SK-N-DZ (cell line): ENCODE results near the gene MACROD2. TPM values are rescaled to one million over a fixed set of nuclear protein-coding genes. Genes with fewer than 3 reads are reported as not detected.
"Not testable (repeated sequence)": the region's sequence is repeated elsewhere in the genome, so short reads cannot be mapped to it uniquely, and the experiment has no call there.

Experiments used
- DNase-seq: peaks from one replicate; pipeline ENCODE4 v3.0.0-alpha.2; 2015; ENCODE audit warnings: low spot score
- polyA plus RNA-seq, 2 experiments: library from polyadenylated mRNA; depleted of rRNA; stranded (reverse); fragments of >200 nt; gene quantifications; 2 replicates each; pipeline ENCODE4 v1.2.3, GENCODE V29; 2014

The MACROD2 gene
- 4.0 and 4.2 TPM in 2 replicates for polyA plus RNA-seq (2014; cell fraction: cytosol; rRNA removed)
- 3.4 and 6.2 TPM in 2 replicates for polyA plus RNA-seq (2014; cell fraction: nucleus; rRNA removed)

GRCh38 chr20:13995086-13995665, at the start of gene MACROD2:
Gene MACROD2 (plus strand): TSS chr20:13995516.
- DNase-seq = peak; percentile 96

- no peak for DNase-seq
Observed at GRCh38 chr20:13947719-13948118, 47.6 kb upstream of the MACROD2 start.

DNA sequence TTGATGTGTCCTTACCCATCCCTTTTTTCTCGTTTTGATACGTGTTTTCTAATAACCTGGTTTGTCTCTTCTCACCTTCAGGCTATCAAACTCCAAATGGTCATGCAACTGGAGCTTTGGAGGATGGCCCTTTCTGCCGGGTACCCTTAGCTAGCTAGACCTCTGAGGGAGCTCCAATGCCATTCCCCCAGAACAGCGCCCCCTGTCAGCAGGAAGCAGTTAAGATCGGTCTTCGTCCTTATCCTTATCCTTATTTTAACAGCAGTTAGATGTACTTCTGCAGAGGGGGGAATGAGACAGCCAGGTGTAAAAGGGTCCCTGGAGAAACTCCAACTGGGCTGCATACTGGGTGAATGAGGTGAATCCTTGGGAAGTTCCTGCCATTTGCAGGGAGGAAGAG, 42.1 kb upstream of the MACROD2 start:
- DNase-seq = no peak

GRCh38 chr20:13960119-13960518, 35.2 kb upstream of the MACROD2 start:
- no peak for DNase-seq

DNA sequence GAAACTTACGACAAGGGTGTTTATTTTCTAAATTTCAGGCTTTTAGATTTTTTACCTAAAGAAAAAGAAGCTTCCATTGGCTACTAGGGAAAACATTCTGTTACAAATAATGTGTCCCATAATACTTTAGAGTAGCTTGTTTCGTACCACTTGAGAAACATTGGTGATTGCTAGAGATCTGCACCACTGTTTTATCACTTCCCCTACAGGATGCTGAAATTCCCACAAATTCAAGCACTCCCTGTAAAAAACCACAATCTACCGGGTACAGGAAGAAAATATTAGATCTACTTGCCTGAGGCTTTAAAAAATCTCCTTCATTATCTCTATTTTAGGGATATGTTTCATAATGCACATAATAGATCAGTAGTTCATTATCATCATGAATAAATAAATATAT, 34.8 kb upstream of the MACROD2 start:
- no peak for DNase-seq

GRCh38 chr20:13984211-13984610, 11.1 kb upstream of the MACROD2 start:
- DNase-seq = no peak

DNA sequence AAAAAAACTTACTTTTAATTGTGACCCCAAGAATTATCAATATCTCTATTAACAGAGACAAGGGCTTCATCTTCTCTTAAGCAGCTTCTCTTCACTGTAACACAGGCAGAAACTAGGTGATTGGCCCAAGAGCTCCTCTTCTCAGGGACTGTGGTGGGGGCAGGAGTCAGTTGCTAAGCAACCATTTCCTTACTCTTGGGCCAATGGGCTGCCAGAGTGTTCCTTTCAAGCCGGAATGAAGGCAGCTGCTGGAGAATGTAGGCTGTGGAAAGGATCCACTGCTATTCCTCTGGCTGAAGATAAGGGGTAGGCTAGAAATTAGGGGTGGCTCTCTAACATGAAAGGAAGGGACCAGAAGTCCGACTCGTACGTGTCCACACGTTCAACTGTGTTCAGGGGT, 4.9 kb upstream of the MACROD2 start, which contains the start of gene SEL1L2:
Gene SEL1L2 (minus strand): TSS at position 150 of the 400 bp plus-strand sequence. CDS start 80 bp downstream, at position 70.
- peak; percentile 70 for DNase-seq

DNA sequence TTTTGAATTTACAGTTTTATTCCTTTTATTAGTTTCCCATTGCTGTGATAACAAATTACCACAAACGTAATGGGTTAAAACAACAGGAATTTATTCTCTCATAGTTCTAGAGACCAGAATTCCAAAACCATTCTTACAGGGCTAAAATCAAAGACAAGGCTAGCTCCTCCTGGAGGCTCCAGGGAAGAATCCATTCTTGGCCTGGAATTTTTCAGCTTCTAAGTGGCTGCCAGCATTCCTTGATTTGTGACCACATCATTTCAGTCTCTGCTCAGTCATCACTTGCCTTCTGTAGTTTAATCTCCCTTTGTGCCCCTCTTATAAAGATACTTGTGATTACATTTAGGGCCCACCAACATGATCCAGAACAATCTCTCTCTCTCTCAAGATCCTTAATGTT, 4.0 kb upstream of the MACROD2 start:
- no peak for DNase-seq

GRCh38 chr20:13991955-13992354, 3.4 kb upstream of the MACROD2 start:
- DNase-seq = not testable (repeated sequence)

DNA sequence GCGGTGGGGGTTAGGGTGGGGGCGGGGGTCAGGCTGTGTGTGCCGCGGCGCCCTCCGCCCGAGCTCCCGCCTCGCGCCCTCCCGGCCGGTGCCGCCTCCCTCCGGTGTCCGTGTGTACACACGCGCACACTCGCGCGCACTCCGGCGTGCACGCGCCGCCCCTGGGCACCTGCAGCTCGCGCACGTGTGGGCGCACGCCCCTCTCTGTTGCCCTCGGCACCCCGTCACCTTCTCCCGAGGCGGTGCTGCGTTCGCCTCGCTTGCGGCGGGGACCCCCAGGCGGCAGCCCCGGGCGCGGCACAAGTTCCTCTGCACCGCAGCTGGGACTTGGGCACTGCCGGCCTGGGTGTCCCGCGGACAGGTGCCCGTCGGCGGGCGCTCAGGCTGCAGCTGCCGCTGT, 525 bp downstream of the MACROD2 start:
- peak; percentile 49 for DNase-seq

DNA sequence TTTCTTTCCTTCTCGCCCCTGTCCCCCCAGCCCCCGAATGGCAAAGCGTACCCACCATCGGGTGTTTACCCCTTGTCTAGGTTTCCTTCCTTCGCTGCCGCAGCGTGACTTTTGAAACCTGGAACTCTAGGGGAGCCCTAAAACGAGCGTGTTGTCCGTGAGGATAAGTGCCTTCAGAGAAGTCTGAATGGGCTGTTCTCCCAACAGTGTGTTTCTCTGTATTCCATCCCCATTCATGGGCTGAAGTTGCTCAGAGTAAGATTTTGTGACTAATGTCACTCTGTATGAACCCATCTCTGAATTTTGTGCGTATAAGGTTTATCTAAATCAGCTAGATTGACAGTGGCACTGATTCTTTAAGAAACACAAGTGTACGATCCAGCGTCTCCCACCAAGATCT, 949 bp downstream of the MACROD2 start:
- peak; percentile 20 for DNase-seq

DNA sequence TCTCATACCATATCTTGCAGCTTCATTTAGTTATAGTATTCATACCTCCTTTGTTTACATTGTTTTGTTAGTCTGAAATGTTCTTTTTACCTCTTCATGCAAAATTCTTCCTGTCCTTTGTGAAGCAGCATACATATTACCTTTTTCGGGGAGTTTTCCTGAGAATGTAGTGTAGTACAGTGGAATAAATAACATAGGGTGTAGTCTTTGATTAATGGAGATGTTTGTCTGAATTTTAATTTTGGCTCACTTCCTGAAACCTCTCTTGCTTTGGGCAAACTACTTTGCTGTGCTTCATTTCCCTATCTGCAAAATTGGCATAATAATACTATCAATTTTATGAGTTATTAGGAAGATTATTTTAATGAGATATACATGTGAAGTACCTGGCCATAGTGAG, 5.6 kb downstream of the MACROD2 start:
- no peak for DNase-seq

DNA sequence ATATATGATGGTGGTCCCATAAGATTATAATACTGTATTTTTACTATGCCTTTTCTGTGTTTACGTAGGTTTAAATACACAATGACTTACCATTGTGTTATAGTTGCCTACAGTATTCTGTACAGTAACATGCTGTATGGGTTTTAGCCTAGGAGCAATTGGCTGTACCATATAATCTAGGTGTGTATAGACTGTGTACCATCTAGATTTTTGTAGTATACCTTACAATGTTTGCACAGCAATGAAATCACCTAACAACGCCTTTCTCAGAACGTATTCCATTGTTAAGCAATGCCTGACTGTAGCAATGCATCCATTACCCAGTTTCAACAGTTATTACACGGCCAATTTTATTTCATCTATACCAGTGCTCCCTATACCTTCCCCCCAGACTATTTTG, 10.7 kb downstream of the MACROD2 start:
- no peak for DNase-seq

- DNase-seq = no peak
Observed at GRCh38 chr20:14009208-14009607, 13.9 kb downstream of the MACROD2 start.

- no peak for DNase-seq
Observed at GRCh38 chr20:14012671-14013070, 17.4 kb downstream of the MACROD2 start.

DNA sequence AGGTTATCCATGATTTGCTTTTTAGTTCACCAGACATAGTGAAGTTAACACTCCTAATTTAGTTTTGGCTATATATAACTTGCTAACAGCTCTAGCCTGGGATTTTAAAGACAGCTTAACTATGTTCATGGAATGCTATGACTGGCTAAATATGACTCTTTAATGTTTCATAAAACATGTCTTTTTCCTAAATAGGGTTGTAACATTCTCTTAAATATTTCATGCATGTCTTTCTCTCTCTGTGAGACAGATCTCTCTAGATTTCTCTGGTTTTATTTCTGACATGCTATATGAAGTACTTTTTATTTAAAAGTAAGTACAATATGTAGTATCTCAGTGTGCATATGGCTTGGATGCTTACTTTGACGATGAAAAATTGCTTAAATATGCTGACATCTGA, 35.7 kb downstream of the MACROD2 start:
- DNase-seq = no peak

DNA sequence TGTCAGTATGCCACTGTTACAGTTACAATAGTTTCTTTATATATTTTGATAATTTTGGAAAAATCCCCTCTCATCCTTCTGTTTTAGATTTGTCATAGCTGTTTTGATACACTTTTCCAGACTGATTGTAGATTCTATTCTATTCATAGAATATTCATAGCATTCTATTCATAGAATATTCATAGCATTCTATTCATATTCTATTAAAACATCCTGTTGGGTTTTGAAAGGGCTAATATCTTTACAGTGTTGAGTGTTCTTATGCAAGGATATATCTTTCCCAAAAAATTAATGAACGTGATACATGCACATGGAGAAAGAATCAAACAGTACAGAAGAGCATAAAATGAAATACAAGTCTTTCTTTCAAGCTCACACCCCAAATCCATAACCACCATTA, 38.0 kb downstream of the MACROD2 start:
- DNase-seq = no peak

DNA sequence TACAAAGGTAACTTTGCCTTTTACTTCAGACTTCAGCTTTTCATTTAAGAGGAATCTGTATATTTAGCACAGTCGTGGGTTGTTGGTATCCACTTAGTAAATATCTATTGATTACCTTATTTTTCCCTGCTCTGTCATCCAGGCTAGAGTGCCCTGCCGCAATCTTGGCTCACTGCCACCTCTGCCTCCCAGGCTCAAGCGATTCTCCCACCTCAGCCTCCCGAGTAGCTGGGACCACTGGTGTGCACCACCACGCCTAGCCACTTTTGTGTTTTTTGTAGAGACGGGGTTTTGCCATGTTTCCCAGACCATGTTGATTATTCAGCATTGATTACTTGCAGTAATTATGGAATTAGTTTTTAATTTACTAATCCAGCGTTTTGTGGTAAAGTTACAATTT, 41.3 kb downstream of the MACROD2 start:
- no peak for DNase-seq

- DNase-seq = not testable (repeated sequence)
Observed at GRCh38 chr20:14044712-14045276, 49.5 kb downstream of the MACROD2 start.

- DNase-seq = no peak
Observed at GRCh38 chr20:14046534-14046933, 51.2 kb downstream of the MACROD2 start.

GRCh38 chr20:14049111-14049510, 53.8 kb downstream of the MACROD2 start:
- DNase-seq = no peak

GRCh38 chr20:14051454-14051853, 56.1 kb downstream of the MACROD2 start:
- DNase-seq = no peak

DNA sequence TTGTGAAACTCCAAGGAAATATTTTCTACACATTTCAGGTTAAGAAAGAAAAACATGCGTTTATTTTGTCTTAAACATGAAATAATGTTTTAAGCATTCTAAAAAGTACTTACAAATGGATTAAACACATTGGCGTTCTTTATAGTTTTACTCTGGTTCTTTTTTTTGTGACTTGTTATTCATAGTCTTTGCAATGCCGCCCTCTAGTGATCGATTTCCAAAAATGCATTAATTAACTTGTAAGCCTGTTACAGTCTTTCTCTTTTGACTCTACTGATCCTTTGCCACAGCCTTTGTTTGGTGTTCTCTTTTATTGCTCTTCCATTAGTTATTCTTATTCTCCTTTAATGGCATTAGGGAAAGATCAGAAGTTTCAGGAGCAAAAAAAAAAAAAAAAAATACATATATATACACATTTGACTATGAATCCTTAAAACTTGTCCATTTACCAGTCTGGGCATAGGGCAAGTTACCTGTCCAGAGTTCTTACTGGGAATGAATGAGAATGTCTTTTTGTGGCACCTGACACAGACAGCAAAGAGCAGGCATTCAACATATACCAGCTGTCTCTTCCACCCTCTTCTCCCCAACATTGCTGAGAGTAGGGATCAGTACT, 59.9 kb downstream of the MACROD2 start:
- DNase-seq = peak; percentile 71
